Fibroblast of lung (primary cell): ENCODE results near the gene POMT1. TPM values are rescaled to one million over a fixed set of nuclear protein-coding genes. Genes with fewer than 3 reads are reported as not detected.

Experiments
- DNase-seq, 2 donors: peaks; one replicate each; pipeline versions ENCODE4 v3.0.0 to v3.0.0-alpha.2; 2010; ENCODE audit warnings: low read depth in 2 of 2
- H2AFZ ChIP-seq: 2 replicates; pipeline ENCODE4 v1.5.1; 2012; ENCODE audit warnings: low read length, control low read depth, inconsistent platforms
- H3K27ac ChIP-seq: 2 replicates; pipeline ENCODE4 v1.5.1; 2011; ENCODE audit warnings: low read length, control low read depth; ENCODE audit not compliant: insufficient read depth
- H3K27me3 ChIP-seq: 2 replicates; pipeline ENCODE4 v1.5.1; 2011; ENCODE audit warnings: mild to moderate bottlenecking, low read length; ENCODE audit not compliant: control insufficient read depth, insufficient read depth
- H3K36me3 ChIP-seq: 2 replicates; pipeline ENCODE4 v1.5.1; 2011; ENCODE audit warnings: low read length; ENCODE audit not compliant: control insufficient read depth, insufficient read depth
- H3K4me1 ChIP-seq: 2 replicates; pipeline ENCODE4 v1.5.1; 2011; ENCODE audit warnings: low read length; ENCODE audit not compliant: control insufficient read depth, insufficient read depth; ENCODE audit errors: extremely low read depth
- H3K4me2 ChIP-seq: 2 replicates; pipeline ENCODE4 v1.5.1; 2011; ENCODE audit warnings: low read length, control low read depth; ENCODE audit not compliant: insufficient read depth; ENCODE audit errors: extremely low read depth
- H3K4me3 ChIP-seq, 4 experiments: fragments of 200-600 bp in 1 of 4; sonication (generic) in 1 of 4; replicated peaks in 1 of 4; 2 replicates each; pipeline ENCODE4 v1.5.1; 2011 to 2016; ENCODE audit warnings: low read length in 4 of 4, low read depth in 3 of 4, mild to moderate bottlenecking in 3 of 4, control low read depth in 2 of 4, inconsistent platforms in 1 of 4, mixed read lengths in 1 of 4; ENCODE audit not compliant: insufficient read depth in 1 of 4; ENCODE audit errors: control extremely low read depth in 1 of 4
- H3K79me2 ChIP-seq: 2 replicates; pipeline ENCODE4 v1.5.1; 2012; ENCODE audit warnings: mild to moderate bottlenecking, low read length, inconsistent platforms; ENCODE audit not compliant: control insufficient read depth, insufficient read depth
- H3K9ac ChIP-seq: 2 replicates; pipeline ENCODE4 v1.5.1; 2011; ENCODE audit warnings: mild to moderate bottlenecking, low read length, control low read depth; ENCODE audit not compliant: insufficient read depth
- H3K9me3 ChIP-seq: 2 replicates; pipeline ENCODE4 v1.5.1; 2012; ENCODE audit warnings: low read depth, low read length; ENCODE audit not compliant: control insufficient read depth, insufficient read depth
- H4K20me1 ChIP-seq: 2 replicates; pipeline ENCODE4 v1.5.1; 2011; ENCODE audit warnings: low read length; ENCODE audit not compliant: control insufficient read depth, insufficient read depth; ENCODE audit errors: extremely low read depth
- EZH2 ChIP-seq: IDR thresholded peaks from 2 replicates; pipeline ENCODE4 v1.5.1; 2012; ENCODE audit warnings: low read length, control low read depth, mild to moderate bottlenecking; ENCODE audit errors: missing control alignments
- polyA plus RNA-seq, 2 donors: library from polyadenylated mRNA; depleted of rRNA in 1 of 2; stranded (reverse) in 1 of 2; unstranded in 1 of 2; fragments of >200 nt; gene quantifications; 2 replicates each; pipeline ENCODE4 v1.2.1, GENCODE V29; 2011 to 2012; ENCODE audit warnings: missing spikeins in 1 of 2
- total RNA-seq: library from RNA; depleted of rRNA; stranded (reverse); fragments of >200 nt; gene quantifications from 2 replicates; pipeline ENCODE4 v1.2.1, GENCODE V29; 2014
- TF ChIP-seq, protein P1 (sequence below), 2 donors: IDR thresholded peaks in 1 of 2; conservative IDR thresholded peaks in 1 of 2; 1 replicate in 1 of 2; 2 replicates in 1 of 2; pipeline ENCODE4 v1.5.1; 2011 to 2012; ENCODE audit warnings: low read length in 2 of 2, control low read depth in 1 of 2, inconsistent platforms in 1 of 2, low read depth in 1 of 2, mild to moderate bottlenecking in 1 of 2

The POMT1 gene
- total and polyA plus RNA-seq, 2 donors (not counting 1 experiment from before 2014, with no cell fraction given), result 17.7 to 36.7 TPM

DNA sequence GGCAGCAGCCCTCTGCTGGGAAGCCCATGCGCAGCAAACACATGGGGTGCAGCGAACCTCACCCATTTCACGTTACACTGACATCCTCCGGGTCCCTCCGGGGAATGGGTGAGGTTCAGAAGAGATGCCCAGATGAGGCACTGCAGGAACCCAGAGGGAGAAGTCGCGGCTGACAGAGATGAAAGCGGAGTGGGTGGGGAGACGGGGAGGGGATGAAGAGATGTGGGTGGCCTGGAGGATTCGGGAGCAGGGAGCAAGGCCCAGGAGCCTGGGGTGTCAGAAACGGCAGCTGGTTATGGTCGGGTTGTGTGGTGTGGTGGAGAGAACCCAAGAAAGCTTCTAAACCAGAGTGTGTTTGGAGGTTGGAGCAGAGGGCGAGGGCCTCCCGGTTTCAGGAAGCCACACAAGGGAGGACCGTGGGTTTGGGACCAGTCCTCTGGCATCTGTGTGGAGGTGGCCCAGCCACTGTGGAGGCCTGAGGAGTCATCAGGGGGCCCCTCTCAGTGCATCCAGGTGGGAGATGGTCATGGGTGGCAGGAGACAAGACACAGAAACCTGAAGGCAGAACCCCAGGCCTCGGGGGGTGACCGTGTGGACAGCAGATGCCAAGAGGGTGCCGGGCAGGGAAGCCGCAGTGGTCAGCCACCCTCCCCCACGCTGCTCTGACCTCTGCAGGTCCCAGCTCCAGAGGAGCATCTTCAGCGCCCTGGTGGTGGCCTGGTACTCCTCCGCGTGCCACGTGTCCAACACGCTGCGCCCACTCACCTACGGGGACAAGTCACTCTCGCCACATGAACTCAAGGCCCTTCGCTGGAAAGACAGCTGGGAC, 19.8 kb downstream of the POMT1 start:
- H3K9me3 ChIP-seq, result no peaks in the 10 kb centered on the region
- no peaks in the 10 kb centered on the region for H3K27me3 ChIP-seq

DNA sequence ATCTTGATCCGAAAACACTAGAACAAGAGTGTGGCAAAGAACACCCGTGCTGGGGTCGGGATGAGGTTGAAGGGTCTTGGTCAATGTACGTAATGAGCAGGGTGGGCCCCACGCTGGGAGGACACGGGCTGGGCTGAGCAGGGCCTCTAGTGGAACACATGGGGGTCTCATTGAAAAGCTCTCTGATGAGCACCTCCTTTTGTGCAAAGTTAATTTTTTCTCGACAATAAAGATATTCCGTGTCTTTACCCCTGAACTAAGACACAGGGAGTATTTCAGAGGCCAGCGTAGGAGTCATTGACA, 20.3 kb downstream of the POMT1 start:
- H3K4me2 ChIP-seq, result no peak overlapping the region
- no peak overlapping the region for H3K4me3 ChIP-seq
- H2AFZ ChIP-seq, result no peak overlapping the region
- H4K20me1 ChIP-seq, result no peaks in the 10 kb centered on the region
- no peaks in the 10 kb centered on the region for H3K79me2 ChIP-seq
- H3K36me3 ChIP-seq, result peaks cover 33% of the 10 kb centered on the region
- no peaks in the 10 kb centered on the region for H3K4me1 ChIP-seq
- H3K27ac ChIP-seq, result no peak overlapping the region
- no peak for DNase-seq
- TF ChIP-seq, protein P1, sequence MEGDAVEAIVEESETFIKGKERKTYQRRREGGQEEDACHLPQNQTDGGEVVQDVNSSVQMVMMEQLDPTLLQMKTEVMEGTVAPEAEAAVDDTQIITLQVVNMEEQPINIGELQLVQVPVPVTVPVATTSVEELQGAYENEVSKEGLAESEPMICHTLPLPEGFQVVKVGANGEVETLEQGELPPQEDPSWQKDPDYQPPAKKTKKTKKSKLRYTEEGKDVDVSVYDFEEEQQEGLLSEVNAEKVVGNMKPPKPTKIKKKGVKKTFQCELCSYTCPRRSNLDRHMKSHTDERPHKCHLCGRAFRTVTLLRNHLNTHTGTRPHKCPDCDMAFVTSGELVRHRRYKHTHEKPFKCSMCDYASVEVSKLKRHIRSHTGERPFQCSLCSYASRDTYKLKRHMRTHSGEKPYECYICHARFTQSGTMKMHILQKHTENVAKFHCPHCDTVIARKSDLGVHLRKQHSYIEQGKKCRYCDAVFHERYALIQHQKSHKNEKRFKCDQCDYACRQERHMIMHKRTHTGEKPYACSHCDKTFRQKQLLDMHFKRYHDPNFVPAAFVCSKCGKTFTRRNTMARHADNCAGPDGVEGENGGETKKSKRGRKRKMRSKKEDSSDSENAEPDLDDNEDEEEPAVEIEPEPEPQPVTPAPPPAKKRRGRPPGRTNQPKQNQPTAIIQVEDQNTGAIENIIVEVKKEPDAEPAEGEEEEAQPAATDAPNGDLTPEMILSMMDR (conservative IDR thresholded peaks at IDR 0.05 in 1 of 2, IDR thresholded peaks at IDR 0.05 in 1 of 2; ENCODE audit: low read depth in 1 of 2, low read length in 2 of 2), result no peak
- no peak for TF ChIP-seq EZH2
- H3K9ac ChIP-seq, result no peak overlapping the region
- no peaks in the 10 kb centered on the region for H3K9me3 ChIP-seq
- no peaks in the 10 kb centered on the region for H3K27me3 ChIP-seq

More for the DNA sequence above, 19.8 kb downstream of the POMT1 start:
- Histone ChIP-seq H4K20me1 (no peaks in the 10 kb centered on the region), H3K9ac (no peak overlapping the region), H3K4me3 (no peak overlapping the region), H3K4me2 (no peak overlapping the region), H3K79me2 (no peaks in the 10 kb centered on the region), H3K4me1 (no peaks in the 10 kb centered on the region), H2AFZ (no peak overlapping the region), H3K27ac (no peak overlapping the region), H3K36me3 (peaks cover 36% of the 10 kb centered on the region)
- TF ChIP-seq EZH2, result no peak
- TF ChIP-seq, protein P1 (conservative IDR thresholded peaks at IDR 0.05 in 1 of 2, IDR thresholded peaks at IDR 0.05 in 1 of 2; ENCODE audit: low read depth in 1 of 2, low read length in 2 of 2), result no peak
- DNase-seq, result no peak

DNA sequence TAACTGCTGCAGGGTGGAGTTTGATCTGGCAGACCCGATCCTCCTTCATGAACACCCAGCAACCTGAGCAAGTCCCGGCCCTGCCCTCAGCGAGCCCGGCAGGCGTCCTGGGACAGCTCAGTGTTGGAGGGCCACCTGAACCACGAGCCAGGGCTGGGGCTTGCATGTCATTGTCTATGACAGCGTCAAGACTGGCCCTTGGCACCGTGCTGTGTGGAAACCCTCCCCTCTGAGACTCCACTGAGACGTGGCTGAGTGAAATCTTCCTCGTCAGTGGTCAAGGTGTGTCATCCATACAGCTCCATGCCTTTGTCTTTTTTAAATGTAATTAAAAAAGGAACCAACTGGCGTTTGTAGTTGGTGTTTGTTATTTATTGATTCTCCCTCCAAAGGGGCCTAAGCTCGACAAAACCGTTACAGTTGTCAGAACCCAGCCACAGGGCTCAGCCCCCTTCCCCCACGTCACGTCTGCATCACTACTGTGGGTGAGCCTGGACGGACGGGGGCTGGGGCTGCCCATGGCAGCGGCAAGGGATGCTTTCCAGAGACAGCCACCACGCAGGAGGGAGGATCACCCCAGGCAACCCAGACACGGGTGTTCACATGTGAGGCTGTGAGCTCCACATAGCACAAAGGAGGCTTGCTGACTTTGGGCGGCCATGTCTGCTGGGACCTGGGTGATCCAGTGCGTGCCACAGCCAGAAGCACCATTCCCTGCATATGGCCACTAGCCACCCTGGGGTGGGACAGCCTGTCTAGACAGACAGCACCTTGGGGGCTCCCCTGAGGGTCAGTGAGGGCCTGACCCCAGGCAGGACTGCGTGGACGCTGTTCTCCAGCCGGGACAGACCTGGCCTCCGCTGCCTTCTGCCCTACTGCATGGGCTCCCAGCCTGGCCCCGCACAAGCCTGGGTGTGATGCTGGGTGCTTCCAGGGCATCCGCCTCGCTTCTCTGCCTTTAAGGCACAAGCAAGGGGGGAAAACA, 21.0 kb downstream of the POMT1 start:
- no peak for DNase-seq
- no peaks in the 10 kb centered on the region for H3K9me3 ChIP-seq
- H2AFZ ChIP-seq, result no peak overlapping the region
- no peak overlapping the region for H3K9ac ChIP-seq
- no peaks in the 10 kb centered on the region for H3K79me2 ChIP-seq
- H3K4me2 ChIP-seq, result no peak overlapping the region
- H4K20me1 ChIP-seq, result no peaks in the 10 kb centered on the region
- no peak overlapping the region for H3K4me3 ChIP-seq
- H3K27ac ChIP-seq, result no peak overlapping the region
- H3K36me3 ChIP-seq, result peaks cover 34% of the 10 kb centered on the region
- no peaks in the 10 kb centered on the region for H3K27me3 ChIP-seq
- TF ChIP-seq, protein P1 (conservative IDR thresholded peaks at IDR 0.05 in 1 of 2, IDR thresholded peaks at IDR 0.05 in 1 of 2; ENCODE audit: low read depth in 1 of 2, low read length in 2 of 2), result no peak
- no peak for TF ChIP-seq EZH2
- H3K4me1 ChIP-seq, result no peaks in the 10 kb centered on the region
